ENCODE data around the gene FCRLA. TPM values are rescaled to one million over a fixed set of nuclear protein-coding genes. Genes with fewer than 3 reads are reported as not detected.
"Not testable (repeated sequence)": the region's sequence is repeated elsewhere in the genome, so short reads cannot be mapped to it uniquely, and the experiment has no call there.

The FCRLA gene
- total RNA-seq, 1 experiment from 2014 or later: 0.20 TPM

- BruUV-seq (replicated peaks); H3K4me3 ChIP-seq; H3F3A ChIP-seq (ENCODE audit: insufficient read depth, low read depth); H3K27ac ChIP-seq; H3K36me3 ChIP-seq (ENCODE audit: low read depth); H3K79me2 ChIP-seq (ENCODE audit: low read depth); H3K9me2 ChIP-seq (ENCODE audit: insufficient read depth); intact Hi-C loops (cut with micrococcal nuclease; ENCODE audit: unreplicated experiment); H4K20me1 ChIP-seq (ENCODE audit: insufficient read depth); H3K4me2 ChIP-seq; DNase-seq; H3K4me1 ChIP-seq (replicated peaks; ENCODE audit: insufficient read depth); CTCF ChIA-PET; H2AFZ ChIP-seq; H3K9me3 ChIP-seq (ENCODE audit: insufficient read depth, low read depth); H3K27me3 ChIP-seq (ENCODE audit: insufficient read depth, low read depth); POLR2A ChIA-PET (ENCODE audit: unreplicated experiment): not testable (repeated sequence)
Measured at GRCh38 chr1:161671045-161672020, 35.7 kb upstream of the FCRLA start.

- H3K4me2 ChIP-seq; H3K4me3 ChIP-seq; DNase-seq; POLR2A ChIA-PET (ENCODE audit: unreplicated experiment); H3K27ac ChIP-seq; BruUV-seq (replicated peaks); H2AFZ ChIP-seq; H4K20me1 ChIP-seq (ENCODE audit: insufficient read depth); H3K4me1 ChIP-seq (replicated peaks; ENCODE audit: insufficient read depth); H3K36me3 ChIP-seq (ENCODE audit: low read depth); H3F3A ChIP-seq (ENCODE audit: insufficient read depth, low read depth); H3K79me2 ChIP-seq (ENCODE audit: low read depth); CTCF ChIA-PET; H3K9me2 ChIP-seq (ENCODE audit: insufficient read depth); H3K9me3 ChIP-seq (ENCODE audit: insufficient read depth, low read depth); H3K27me3 ChIP-seq (ENCODE audit: insufficient read depth, low read depth); intact Hi-C loops (cut with micrococcal nuclease; ENCODE audit: unreplicated experiment): not testable (repeated sequence)
Measured at GRCh38 chr1:161673437-161673836, 33.6 kb upstream of the FCRLA start.

GRCh38 chr1:161674447-161674846 is 32.6 kb upstream of the FCRLA start:
- DNase-seq: not testable (repeated sequence)

GRCh38 chr1:161674908-161675307 is 32.1 kb upstream of the FCRLA start:
- H3K9me3 ChIP-seq (ENCODE audit: insufficient read depth, low read depth); H3K4me1 ChIP-seq (replicated peaks; ENCODE audit: insufficient read depth); DNase-seq; H3F3A ChIP-seq (ENCODE audit: insufficient read depth, low read depth); H2AFZ ChIP-seq; H3K27me3 ChIP-seq (ENCODE audit: insufficient read depth, low read depth); H3K9me2 ChIP-seq (ENCODE audit: insufficient read depth); H3K79me2 ChIP-seq (ENCODE audit: low read depth); H4K20me1 ChIP-seq (ENCODE audit: insufficient read depth); H3K4me3 ChIP-seq; BruUV-seq (replicated peaks); H3K36me3 ChIP-seq (ENCODE audit: low read depth); H3K27ac ChIP-seq; CTCF ChIA-PET; POLR2A ChIA-PET (ENCODE audit: unreplicated experiment); H3K4me2 ChIP-seq; intact Hi-C loops (cut with micrococcal nuclease; ENCODE audit: unreplicated experiment): not testable (repeated sequence)

More at GRCh38 chr1:161674447-161674846, 32.6 kb upstream of the FCRLA start:
- POLR2A ChIA-PET (ENCODE audit: unreplicated experiment); H3K79me2 ChIP-seq (ENCODE audit: low read depth); BruUV-seq (replicated peaks); intact Hi-C loops (cut with micrococcal nuclease; ENCODE audit: unreplicated experiment); H4K20me1 ChIP-seq (ENCODE audit: insufficient read depth); H3K4me3 ChIP-seq; CTCF ChIA-PET; H3K27ac ChIP-seq; H3K4me1 ChIP-seq (replicated peaks; ENCODE audit: insufficient read depth); H2AFZ ChIP-seq; H3K9me3 ChIP-seq (ENCODE audit: insufficient read depth, low read depth); H3K4me2 ChIP-seq; H3K27me3 ChIP-seq (ENCODE audit: insufficient read depth, low read depth); H3F3A ChIP-seq (ENCODE audit: insufficient read depth, low read depth); H3K9me2 ChIP-seq (ENCODE audit: insufficient read depth); H3K36me3 ChIP-seq (ENCODE audit: low read depth): not testable (repeated sequence)

- Histone ChIP-seq H4K20me1 (ENCODE audit: insufficient read depth) (no peaks in the 10 kb centered on the region), H3K4me3 (no peak overlapping the region), H3K27ac (no peak overlapping the region), H3K9me2 (ENCODE audit: insufficient read depth) (no peaks in the 10 kb centered on the region), H3K79me2 (ENCODE audit: low read depth) (no peaks in the 10 kb centered on the region), H3K27me3 (ENCODE audit: insufficient read depth, low read depth) (no peaks in the 10 kb centered on the region), H3K4me1 (replicated peaks; ENCODE audit: insufficient read depth) (no peaks in the 10 kb centered on the region), H3F3A (ENCODE audit: insufficient read depth, low read depth) (no peaks in the 10 kb centered on the region), H2AFZ (no peak overlapping the region), H3K9me3 (ENCODE audit: insufficient read depth, low read depth) (no peaks in the 10 kb centered on the region), H3K36me3 (ENCODE audit: low read depth) (no peaks in the 10 kb centered on the region), H3K4me2 (no peak overlapping the region)
- ChIA-PET POLR2A (ENCODE audit: unreplicated experiment) (no interaction called here), CTCF (no interaction called here)
- no peak for TF ChIP-seq CTCF (conservative IDR thresholded peaks at IDR 0.05)
- TF ChIP-seq EZH2 (IDR thresholded peaks at IDR 0.05; ENCODE audit: low read depth): no peak
- DNase-seq: no peak
- intact Hi-C loops (cut with micrococcal nuclease; ENCODE audit: unreplicated experiment): no loop called here
- no TSS peak for BruUV-seq (replicated peaks)
Measured at GRCh38 chr1:161676441-161676840, 30.6 kb upstream of the FCRLA start.

All from PC-9 (cell line).